ENCODE measurements around the gene HS6ST1. TPM values are rescaled to one million over a fixed set of nuclear protein-coding genes. Genes with fewer than 3 reads are reported as not detected.

Gene HS6ST1
- total RNA-seq, 2 donors from 2014 or later, result 21.8 to 32.4 TPM

- H3K27ac ChIP-seq, result no peak overlapping the region
- H3K4me3 ChIP-seq, result no peak overlapping the region
- H3K27me3 ChIP-seq (replicated peaks; ENCODE audit: insufficient read depth), result no peaks in the 10 kb centered on the region
- ATAC-seq (ENCODE audit: insufficient number of reproducible peaks, low FRiP score, low read depth), result no peak
- H3K36me3 ChIP-seq, result no peaks in the 10 kb centered on the region
- no peak for DNase-seq (ENCODE audit: low spot score)
- no peak for TF ChIP-seq CTCF (IDR thresholded peaks at IDR 0.05)
- no peaks in the 10 kb centered on the region for H3K9me3 ChIP-seq
- H3K4me1 ChIP-seq (ENCODE audit: control insufficient read depth in 1 of 2, low read depth in 2 of 2), result peaks cover 9 to 20% of the 10 kb centered on the region in 2 donors
Observed at GRCh38 chr2:128360711-128361110, 42.0 kb upstream of the HS6ST1 start.

GRCh38 chr2:128359841-128360240 is 41.2 kb upstream of the HS6ST1 start:
- DNase-seq (ENCODE audit: low spot score) (no peak), ATAC-seq (ENCODE audit: insufficient number of reproducible peaks, low FRiP score, low read depth) (no peak)
- Histone ChIP-seq H3K27ac (no peak overlapping the region), H3K27me3 (replicated peaks; ENCODE audit: insufficient read depth) (no peaks in the 10 kb centered on the region), H3K4me3 (no peak overlapping the region), H3K36me3 (no peaks in the 10 kb centered on the region), H3K9me3 (no peaks in the 10 kb centered on the region), H3K4me1 (ENCODE audit: control insufficient read depth in 1 of 2, low read depth in 2 of 2) (peaks cover 9 to 20% of the 10 kb centered on the region in 2 donors)
- TF ChIP-seq CTCF (IDR thresholded peaks at IDR 0.05), result no peak

GRCh38 chr2:128358941-128359731 is 40.5 kb upstream of the HS6ST1 start:
- no peak for ATAC-seq (ENCODE audit: insufficient number of reproducible peaks, low FRiP score, low read depth)

GRCh38 chr2:128357506-128358370 is 39.1 kb upstream of the HS6ST1 start:
- H3K4me3 ChIP-seq, result no peak overlapping the region
- no peaks in the 10 kb centered on the region for H3K9me3 ChIP-seq
- no peak for TF ChIP-seq CTCF (IDR thresholded peaks at IDR 0.05)
- no peak for DNase-seq (ENCODE audit: low spot score)
- no peak overlapping the region for H3K27ac ChIP-seq
- no peaks in the 10 kb centered on the region for H3K27me3 ChIP-seq (replicated peaks; ENCODE audit: insufficient read depth)
- H3K4me1 ChIP-seq (ENCODE audit: control insufficient read depth in 1 of 2, low read depth in 2 of 2), result peaks cover 4 to 10% of the 10 kb centered on the region in 2 donors
- no peak for ATAC-seq (ENCODE audit: insufficient number of reproducible peaks, low FRiP score, low read depth)
- H3K36me3 ChIP-seq, result no peaks in the 10 kb centered on the region

More at GRCh38 chr2:128358941-128359731, 40.5 kb upstream of the HS6ST1 start:
- H3K27ac ChIP-seq, result no peak overlapping the region
- no peak overlapping the region for H3K4me3 ChIP-seq
- no peaks in the 10 kb centered on the region for H3K36me3 ChIP-seq
- peaks cover 9 to 20% of the 10 kb centered on the region in 2 donors for H3K4me1 ChIP-seq (ENCODE audit: control insufficient read depth in 1 of 2, low read depth in 2 of 2)
- DNase-seq (ENCODE audit: low spot score), result no peak
- no peaks in the 10 kb centered on the region for H3K9me3 ChIP-seq
- H3K27me3 ChIP-seq (replicated peaks; ENCODE audit: insufficient read depth), result no peaks in the 10 kb centered on the region
- TF ChIP-seq CTCF (IDR thresholded peaks at IDR 0.05), result no peak

- no peak for TF ChIP-seq CTCF (IDR thresholded peaks at IDR 0.05)
- no peak for DNase-seq (ENCODE audit: low spot score)
- H3K4me3 ChIP-seq, result no peak overlapping the region
- no peak for ATAC-seq (ENCODE audit: insufficient number of reproducible peaks, low FRiP score, low read depth)
- H3K27me3 ChIP-seq (replicated peaks; ENCODE audit: insufficient read depth), result no peaks in the 10 kb centered on the region
- no peaks in the 10 kb centered on the region for H3K4me1 ChIP-seq (ENCODE audit: control insufficient read depth in 1 of 2, low read depth in 2 of 2)
- H3K9me3 ChIP-seq, result no peaks in the 10 kb centered on the region
- H3K27ac ChIP-seq, result no peak overlapping the region
- H3K36me3 ChIP-seq, result no peaks in the 10 kb centered on the region
Observed at GRCh38 chr2:128356127-128356526, 37.5 kb upstream of the HS6ST1 start.
